Epithelial cell of esophagus (primary cell): ENCODE data around the gene NPR1.

Source experiments
- DNase-seq: peaks from one replicate; pipeline ENCODE4 v3.0.0; 2010; ENCODE audit warnings: low read depth
- H3K4me3 ChIP-seq: 2 replicates; pipeline ENCODE4 v1.5.1; 2011; ENCODE audit warnings: mild to moderate bottlenecking, low read length, control low read depth
- TF ChIP-seq, protein P1 (sequence below): IDR thresholded peaks from 2 replicates; pipeline ENCODE4 v1.5.1; 2011; ENCODE audit warnings: low read depth, mild to moderate bottlenecking, low read length, control low read depth, inconsistent platforms; ENCODE audit not compliant: insufficient read depth; ENCODE audit errors: missing control alignments

Gene NPR1

GRCh38 chr1:153642161-153642560 lies 36.3 kb upstream of the NPR1 start:
- DNase-seq: no peak
- TF ChIP-seq, protein P1, sequence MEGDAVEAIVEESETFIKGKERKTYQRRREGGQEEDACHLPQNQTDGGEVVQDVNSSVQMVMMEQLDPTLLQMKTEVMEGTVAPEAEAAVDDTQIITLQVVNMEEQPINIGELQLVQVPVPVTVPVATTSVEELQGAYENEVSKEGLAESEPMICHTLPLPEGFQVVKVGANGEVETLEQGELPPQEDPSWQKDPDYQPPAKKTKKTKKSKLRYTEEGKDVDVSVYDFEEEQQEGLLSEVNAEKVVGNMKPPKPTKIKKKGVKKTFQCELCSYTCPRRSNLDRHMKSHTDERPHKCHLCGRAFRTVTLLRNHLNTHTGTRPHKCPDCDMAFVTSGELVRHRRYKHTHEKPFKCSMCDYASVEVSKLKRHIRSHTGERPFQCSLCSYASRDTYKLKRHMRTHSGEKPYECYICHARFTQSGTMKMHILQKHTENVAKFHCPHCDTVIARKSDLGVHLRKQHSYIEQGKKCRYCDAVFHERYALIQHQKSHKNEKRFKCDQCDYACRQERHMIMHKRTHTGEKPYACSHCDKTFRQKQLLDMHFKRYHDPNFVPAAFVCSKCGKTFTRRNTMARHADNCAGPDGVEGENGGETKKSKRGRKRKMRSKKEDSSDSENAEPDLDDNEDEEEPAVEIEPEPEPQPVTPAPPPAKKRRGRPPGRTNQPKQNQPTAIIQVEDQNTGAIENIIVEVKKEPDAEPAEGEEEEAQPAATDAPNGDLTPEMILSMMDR: no peak
- H3K4me3 ChIP-seq: no peak overlapping the region

GRCh38 chr1:153643100-153643499 lies 35.4 kb upstream of the NPR1 start:
- no peak for DNase-seq
- no peak overlapping the region for H3K4me3 ChIP-seq
- TF ChIP-seq, protein P1: no peak

DNA sequence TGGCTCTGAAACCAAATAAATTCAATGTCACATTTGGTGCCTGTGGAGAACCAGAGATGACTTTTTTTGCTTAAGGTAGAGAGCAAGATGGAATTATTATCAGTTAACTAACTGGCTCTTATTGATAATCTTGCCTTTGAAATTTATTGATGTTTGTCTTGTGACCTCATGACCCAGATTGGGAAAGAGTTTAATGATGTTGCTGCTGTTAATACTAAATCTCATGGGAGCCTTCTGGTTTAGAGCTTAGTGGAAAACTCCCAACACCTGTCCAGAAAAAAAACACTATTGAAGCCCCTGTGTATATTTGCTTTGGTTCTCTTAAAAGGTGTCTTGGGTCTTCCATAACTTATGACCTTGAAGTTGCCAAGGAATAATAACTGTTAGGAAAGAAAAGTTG lies 34.7 kb upstream of the NPR1 start:
- TF ChIP-seq, protein P1: no peak
- H3K4me3 ChIP-seq: no peak overlapping the region
- DNase-seq: no peak

DNA sequence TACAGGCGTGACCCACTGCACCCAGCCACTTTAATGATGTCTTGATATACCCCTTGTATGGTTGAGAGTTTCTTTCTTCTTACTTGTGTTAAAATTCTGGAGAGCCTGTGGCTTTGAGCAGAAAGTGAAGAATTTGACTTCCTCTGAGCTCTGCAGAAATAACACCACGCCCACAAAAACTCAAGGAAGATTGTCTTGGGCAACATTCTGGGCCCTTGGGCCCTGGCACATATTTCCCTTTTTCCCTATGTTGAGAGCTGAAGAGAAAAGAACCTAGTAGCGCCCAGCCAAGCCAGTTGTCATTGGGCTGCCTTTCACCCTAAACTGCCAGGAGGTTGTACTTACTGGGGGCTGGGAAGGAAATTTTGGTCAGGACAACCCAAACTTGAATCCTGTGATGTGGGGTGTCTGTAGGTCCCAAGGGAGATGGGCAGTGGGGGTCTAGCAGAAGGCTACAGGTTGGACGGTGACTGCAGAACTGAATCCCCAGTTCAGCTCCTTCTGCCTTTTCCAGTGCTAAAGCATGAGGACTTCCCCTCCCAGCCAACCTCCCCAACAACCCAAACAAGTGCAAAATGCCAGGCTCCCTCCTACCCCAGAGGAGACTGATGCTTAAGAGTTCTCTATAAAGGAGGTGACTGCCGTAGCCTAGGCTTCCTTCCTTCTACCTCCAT lies 31.7 kb upstream of the NPR1 start:
- TF ChIP-seq, protein P1: no peak
- DNase-seq: no peak
- no peak overlapping the region for H3K4me3 ChIP-seq

- TF ChIP-seq, protein P1: no peak
- DNase-seq: no peak
- no peak overlapping the region for H3K4me3 ChIP-seq
These were observed 31.2 kb upstream of the NPR1 start for GRCh38 chr1:153647346-153647714.

DNA sequence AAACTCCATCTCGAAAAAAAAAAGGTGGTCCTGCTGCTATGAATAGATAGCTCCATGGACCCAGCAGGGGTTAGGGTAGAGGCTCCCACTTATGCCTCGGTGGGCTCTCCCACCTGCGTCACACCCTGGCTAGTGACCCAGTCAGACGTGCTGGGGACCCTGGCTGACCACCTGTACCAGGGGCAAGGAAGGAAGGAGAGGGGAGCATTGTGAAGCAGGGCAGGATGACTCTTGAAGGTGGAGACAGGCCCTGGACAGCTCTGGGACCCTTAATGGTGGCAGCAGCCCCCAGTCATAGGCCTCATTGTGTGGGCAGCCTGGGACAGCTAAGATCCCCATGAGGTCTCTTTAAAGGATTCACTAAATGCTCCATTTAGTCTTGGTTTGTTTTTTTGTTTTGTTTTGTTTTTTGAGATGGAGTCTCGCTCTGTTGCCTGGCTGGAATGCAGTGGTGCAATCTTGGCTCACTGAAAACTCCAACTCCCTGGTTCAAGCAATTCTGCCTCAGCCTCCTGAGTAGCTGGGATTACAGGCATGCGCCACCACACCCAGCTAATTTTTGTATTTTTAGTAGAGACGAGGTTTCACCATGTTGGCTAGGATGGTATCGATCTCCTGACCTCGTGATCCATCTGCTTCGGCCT lies 30.4 kb upstream of the NPR1 start:
- TF ChIP-seq, protein P1: no peak
- no peak overlapping the region for H3K4me3 ChIP-seq
- no peak for DNase-seq
